Measurements from ENCODE around the gene TPH1. TPM values are rescaled to one million over a fixed set of nuclear protein-coding genes. Genes with fewer than 3 reads are reported as not detected.
A peak's percentile ranks its signal among the peaks of the same experiment; 100 is the strongest.
"Not testable (repeated sequence)": the region's sequence is repeated elsewhere in the genome, so short reads cannot be mapped to it uniquely, and the experiment has no call there.

The TPH1 gene
- total RNA-seq, 2 donors from 2014 or later, result 0.33 to 0.65 TPM

DNA sequence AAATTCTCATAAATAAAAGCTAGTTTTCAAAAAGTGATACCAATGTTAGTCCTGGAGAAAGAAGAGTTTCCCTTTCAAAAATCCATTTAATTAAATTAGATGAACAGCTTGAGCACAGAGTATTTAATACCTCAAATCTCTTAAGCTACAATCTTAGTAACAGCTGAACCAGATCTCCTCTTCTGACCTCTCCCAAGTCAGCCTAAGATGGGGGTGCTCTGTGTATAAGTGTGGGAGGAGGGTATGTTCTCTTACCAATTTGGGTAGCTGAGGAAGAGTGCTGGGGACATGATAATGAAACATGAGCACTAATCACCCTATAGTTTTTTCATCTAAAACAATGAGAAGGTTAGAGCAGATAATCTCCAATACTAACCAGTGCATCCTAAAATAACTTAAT, 9.6 kb downstream of the TPH1 start:
- DNase-seq (ENCODE audit: low spot score), result no peak
- intact Hi-C loops (cut with DNase I), result no loop called here

DNA sequence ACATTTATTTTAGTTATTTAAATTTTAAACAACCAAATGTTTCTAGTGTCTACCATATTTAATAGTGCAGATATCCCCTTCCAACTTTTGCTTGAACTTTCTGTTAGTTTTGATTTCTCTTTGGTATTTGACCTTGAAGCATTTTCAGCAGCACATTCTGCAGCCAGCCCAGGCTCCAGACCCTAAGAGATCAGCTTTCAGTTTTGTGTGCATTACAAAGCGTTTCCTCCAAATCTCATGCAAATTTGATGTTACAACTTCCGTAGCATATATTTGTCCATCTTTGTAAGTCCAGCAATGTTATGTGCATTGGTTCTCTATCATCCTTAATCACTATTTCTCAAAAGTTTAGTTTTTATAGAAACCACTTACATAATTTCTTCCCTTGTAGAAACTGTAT, 18.6 kb downstream of the TPH1 start:
- DNase-seq (ENCODE audit: low spot score), result no peak
- intact Hi-C loops (cut with DNase I), result no loop called here

GRCh38 chr11:18022419-18022818, 23.6 kb downstream of the TPH1 start:
- no peak for DNase-seq (ENCODE audit: low spot score)
- intact Hi-C loops (cut with DNase I), result no loop called here

DNA sequence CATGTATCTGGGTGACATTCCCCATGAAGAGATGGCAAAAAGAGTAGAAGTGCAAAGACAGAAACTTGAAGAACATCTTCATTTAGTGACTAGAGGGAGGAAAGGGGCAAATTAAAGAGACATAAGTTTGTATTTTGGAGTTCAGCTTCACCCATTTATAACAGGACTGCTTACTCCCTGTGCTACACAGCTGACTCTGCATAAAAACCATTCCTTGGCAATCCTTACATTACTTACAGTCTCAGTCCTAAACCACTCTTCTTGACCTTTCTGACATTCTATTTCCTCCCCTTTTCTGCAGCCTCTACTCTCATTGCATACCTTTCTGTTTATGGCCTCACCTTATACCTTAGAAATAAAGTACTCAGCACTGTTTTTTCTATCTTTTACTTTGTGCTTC, 26.4 kb downstream of the TPH1 start:
- intact Hi-C loops (cut with DNase I), result no loop called here
- no peak for DNase-seq (ENCODE audit: low spot score)

DNA sequence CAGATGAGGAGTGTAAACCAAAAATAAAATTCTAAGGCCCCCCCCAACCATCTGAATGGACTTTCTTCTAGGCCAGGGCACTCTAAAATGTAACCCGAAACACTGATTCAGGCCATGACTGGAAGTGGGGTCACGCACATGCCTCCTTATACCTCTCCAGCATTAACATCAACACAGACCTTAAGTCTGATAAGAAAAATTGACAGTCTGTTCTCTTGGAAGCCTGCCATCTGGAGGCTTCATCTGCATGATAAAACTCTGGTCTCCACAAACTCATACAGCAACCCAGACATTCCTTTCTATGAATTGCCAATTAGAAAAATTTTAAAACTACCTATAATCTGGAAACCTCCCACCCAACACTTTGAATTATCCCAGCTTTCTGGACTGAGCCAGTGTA, 29.3 kb downstream of the TPH1 start:
- DNase-seq (ENCODE audit: low spot score), result no peak
- intact Hi-C loops (cut with DNase I), result no loop called here

DNA sequence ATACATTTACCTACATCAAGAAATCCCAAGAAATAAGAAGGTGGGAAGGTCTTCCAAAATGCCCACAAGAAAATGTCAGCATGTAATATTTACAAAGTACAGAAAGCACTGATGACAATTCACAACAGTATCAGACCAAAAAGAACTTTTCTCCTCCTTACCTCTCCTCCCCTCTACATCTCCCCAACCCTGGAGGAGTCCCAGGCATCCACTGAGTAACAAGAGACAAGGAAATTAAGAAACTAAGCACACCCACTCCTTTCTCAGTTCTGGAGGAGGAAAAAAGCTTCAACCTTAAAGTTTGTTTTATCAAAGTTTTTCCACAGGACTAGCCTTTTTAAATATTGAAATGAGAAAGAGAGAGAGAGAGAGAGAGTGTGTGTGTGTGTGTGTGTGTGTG, 31.2 kb downstream of the TPH1 start:
- DNase-seq (ENCODE audit: low spot score), result no peak
- intact Hi-C loops (cut with DNase I), result no loop called here

DNA sequence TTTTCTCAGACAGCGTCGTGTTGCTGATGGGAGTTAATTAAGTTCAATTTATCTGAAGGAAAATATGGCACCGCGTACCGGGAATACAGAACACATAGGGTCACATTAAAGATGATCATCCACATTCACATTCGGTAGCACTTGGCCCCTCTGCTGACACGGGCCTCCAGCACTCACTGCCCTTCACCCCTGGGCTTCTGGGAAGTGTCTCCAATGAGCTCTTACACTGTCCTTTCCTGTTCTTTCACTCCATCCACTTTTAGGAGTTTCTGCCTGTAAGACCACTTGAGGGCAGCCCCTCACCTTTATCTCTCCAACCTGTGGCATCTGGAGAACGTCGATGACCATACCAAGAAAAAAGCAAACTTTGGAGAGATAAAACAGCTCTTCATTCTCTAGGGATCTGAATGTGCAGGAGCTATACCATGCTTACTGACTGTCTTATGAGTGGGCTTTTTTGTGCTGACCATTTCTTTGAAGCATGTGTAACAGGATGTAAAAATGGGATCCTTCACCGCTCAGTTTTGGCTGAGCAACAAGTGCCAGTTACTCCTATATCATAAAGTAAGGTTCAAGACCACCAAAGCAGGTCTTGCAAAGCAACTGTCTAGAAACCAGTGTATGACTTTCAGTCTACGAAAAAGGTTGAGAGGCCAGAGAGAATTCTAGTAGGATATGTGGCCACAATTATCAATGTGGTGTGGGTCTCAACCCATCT, 32.1 kb downstream of the TPH1 start:
- intact Hi-C loops (cut with DNase I), result no loop called here
- no peak for DNase-seq (ENCODE audit: low spot score)

GRCh38 chr11:18012906-18013781, 32.9 kb downstream of the TPH1 start, which contains the start of gene SERGEF:
SERGEF (minus strand) TSS chr11:18013047; CDS start chr11:18013010, 37 bp downstream.
- peak; percentile 98 for DNase-seq (ENCODE audit: low spot score)
- intact Hi-C loops (cut with DNase I), result no loop called here

GRCh38 chr11:18012122-18012905, 33.8 kb downstream of the TPH1 start:
- intact Hi-C loops (cut with DNase I), result no loop called here
- peak; percentile 71 for DNase-seq (ENCODE audit: low spot score)

DNA sequence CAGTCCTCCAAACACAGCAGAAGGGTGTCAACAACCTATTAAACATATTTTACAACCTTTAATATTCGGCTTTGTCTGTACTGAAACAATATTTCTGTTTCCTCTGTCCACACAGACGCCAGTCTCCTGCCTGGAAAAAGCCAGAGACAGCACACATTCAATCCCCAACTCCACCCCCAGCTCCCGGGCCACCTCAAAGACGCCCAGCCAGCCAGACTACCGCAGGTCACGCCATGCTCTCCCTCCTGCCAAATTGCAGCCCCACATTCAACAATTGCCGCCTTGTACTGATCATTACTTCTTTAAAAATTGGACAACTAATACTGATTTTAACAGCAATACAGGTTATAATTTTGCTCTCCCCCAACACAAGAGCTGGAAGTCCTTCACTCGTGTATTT, 34.4 kb downstream of the TPH1 start:
- DNase-seq (ENCODE audit: low spot score), result no peak

GRCh38 chr11:18010977-18011586, 35.0 kb downstream of the TPH1 start:
- intact Hi-C loops (cut with DNase I), result no loop called here
- DNase-seq (ENCODE audit: low spot score), result no peak

More for the DNA sequence above, 34.4 kb downstream of the TPH1 start:
- intact Hi-C loops (cut with DNase I), result no loop called here

DNA sequence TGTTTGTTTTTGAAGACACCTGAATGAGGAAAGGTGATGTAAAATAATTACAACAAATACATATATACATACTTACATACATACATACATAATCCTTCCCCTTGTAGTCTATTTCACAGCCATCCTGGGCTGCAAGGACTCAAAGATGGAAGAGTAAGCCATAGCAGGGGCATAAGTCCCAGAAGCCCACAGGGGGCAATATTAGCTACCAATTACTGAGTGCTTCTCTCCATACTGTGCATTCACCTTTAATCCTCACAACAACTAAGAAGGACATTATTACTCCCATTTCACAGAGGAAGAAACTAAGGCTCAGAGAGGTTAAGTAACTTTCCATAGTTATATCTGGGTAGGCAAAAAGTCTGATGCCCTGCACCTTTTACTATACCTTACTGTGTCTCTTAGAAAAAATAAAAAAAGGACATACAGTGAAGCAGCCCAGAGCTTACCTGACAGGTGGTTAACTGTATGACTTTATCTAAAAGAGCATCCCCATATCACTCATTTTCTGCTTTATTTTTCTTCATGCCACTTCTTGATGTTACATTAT, 35.9 kb downstream of the TPH1 start:
- intact Hi-C loops (cut with DNase I), result no loop called here
- no peak for DNase-seq (ENCODE audit: low spot score)

DNA sequence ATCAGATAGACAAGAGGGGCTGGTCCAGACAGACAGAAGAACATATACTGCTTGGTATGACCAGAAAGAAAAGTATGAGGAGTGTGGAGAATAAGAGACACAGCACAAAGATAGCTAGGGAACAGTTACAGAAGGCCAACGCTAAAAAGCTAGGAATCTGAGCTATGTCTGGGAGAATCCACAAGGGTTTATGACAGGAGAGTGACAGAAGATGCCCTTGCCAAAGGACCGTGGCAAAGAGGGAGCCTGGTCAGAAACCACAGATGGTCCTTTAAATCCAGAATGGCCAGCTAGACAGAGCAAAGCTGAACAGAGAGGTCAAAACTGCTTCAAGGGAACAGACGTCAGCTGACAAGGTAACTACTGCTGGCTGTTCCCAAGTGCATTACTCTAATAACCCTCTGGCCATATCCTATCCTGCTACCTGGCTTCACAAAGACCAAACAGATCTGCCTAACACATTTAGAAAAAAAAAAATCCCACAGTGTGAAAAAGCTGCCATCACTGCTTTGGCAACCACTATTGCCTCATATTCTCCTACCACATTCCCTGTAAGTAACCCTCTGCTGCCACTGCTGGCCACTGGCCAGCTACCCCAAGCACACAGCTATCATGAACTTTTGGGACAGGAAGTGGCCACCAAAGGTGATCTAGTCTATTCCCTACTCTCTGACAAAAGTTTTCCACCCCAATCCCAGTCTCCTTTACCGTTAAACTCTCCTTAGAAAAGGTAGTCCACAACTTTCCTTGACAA, 40.5 kb downstream of the TPH1 start:
- DNase-seq (ENCODE audit: low spot score), result no peak
- intact Hi-C loops (cut with DNase I), result no loop called here

- intact Hi-C loops (cut with DNase I), result no loop called here
- no peak for DNase-seq (ENCODE audit: low spot score)
Measured at GRCh38 chr11:18001191-18001590, 44.9 kb downstream of the TPH1 start.

DNA sequence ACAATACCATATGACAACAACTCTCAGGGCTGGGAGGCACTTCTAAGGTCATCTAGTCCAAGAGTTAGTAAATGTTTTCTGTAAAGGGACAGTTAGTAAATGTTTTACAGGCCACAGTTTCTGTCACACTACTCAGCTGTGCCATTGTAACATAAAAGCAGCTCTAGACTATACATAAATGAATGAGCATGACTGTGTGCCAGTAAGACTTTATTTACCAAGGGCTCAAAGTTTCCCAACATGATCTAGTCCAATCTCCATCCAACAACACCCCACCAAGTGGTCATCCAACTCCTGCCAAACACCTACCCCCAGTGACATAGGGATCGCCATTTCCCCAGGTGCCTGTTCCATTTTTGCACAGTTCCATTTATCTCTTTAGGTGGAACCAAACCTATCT, 45.3 kb downstream of the TPH1 start:
- no peak for DNase-seq (ENCODE audit: low spot score)
- intact Hi-C loops (cut with DNase I), result no loop called here

DNA sequence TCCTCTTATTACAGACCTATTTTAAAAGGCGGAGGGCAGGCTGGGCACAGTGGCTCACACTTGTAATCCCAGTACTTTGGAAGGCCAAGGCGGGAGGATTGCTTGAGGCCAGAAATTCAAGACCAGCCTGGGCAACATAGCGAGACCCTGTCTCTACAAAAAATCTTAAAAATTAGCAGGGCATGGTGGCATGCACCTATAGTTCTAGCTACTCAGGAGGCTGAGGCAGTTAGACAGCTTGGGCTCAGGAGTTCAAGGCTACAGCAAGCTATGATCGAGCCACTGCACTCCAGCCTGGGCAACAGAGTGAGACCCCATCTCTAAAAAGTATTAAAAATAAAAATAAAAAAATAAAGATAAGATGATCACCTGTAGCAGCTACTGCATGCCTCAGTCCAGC, 45.9 kb downstream of the TPH1 start:
- DNase-seq (ENCODE audit: low spot score); intact Hi-C loops (cut with DNase I): not testable (repeated sequence)

All from posterior vena cava (tissue), 2 donors.